ENCODE measurements around the gene NPIPB8.
"Not testable (repeated sequence)": the region's sequence is repeated elsewhere in the genome, so short reads cannot be mapped to it uniquely, and the experiment has no call there.

DNA sequence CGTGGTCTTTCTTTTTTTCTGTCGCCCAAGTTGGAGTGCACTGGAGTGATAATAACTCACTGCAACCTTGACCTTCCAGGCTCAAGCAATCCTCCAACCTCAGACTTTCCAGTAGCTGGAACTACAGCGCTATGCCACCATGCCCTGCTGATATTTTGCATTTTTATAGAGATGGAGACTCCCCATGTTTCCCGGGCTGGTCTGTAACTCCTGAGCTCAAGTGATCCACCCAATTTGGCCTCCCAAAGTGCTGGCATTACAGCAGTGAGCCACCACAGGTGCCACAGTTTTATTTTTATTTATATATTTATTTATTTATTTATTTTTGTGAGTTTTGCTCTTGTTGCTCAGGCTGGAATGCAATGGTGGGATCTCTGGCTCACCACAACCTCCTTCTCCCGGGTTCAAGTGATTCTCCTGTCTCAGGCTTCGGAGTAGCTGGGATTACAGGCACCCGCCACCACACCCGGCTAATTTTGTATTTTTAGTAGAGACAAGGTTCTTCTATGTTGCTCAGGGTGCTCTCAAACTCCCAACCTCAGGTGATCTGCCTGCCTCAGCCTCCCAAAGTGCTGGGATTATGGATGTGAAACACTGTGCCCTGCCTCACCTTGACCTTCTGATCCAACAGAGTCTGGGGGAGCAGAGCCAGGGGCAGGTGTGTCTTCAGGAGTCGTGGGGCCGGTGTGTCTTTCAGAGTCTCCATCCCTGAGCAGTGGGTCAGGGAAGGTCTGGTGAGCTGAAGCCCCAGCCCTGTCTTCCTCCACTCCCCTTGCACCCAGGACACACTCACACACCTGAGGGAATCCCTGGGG is 30.0 kb upstream of the NPIPB8 start:
- TF ChIP-seq, protein P1, sequence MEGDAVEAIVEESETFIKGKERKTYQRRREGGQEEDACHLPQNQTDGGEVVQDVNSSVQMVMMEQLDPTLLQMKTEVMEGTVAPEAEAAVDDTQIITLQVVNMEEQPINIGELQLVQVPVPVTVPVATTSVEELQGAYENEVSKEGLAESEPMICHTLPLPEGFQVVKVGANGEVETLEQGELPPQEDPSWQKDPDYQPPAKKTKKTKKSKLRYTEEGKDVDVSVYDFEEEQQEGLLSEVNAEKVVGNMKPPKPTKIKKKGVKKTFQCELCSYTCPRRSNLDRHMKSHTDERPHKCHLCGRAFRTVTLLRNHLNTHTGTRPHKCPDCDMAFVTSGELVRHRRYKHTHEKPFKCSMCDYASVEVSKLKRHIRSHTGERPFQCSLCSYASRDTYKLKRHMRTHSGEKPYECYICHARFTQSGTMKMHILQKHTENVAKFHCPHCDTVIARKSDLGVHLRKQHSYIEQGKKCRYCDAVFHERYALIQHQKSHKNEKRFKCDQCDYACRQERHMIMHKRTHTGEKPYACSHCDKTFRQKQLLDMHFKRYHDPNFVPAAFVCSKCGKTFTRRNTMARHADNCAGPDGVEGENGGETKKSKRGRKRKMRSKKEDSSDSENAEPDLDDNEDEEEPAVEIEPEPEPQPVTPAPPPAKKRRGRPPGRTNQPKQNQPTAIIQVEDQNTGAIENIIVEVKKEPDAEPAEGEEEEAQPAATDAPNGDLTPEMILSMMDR (IDR thresholded peaks at IDR 0.05), result not testable (repeated sequence)
- TF ChIP-seq POLR2A (IDR thresholded peaks at IDR 0.05), result not testable (repeated sequence)
